Hepatocyte (in vitro differentiated cells): Measurements from ENCODE around the gene STYK1. TPM values are rescaled to one million over a fixed set of nuclear protein-coding genes. Genes with fewer than 3 reads are reported as not detected.
"Not testable (repeated sequence)": the region's sequence is repeated elsewhere in the genome, so short reads cannot be mapped to it uniquely, and the experiment has no call there.

Experiments used
- DNase-seq: peaks from one replicate; pipeline ENCODE4 v3.0.0-alpha.2; 2016; ENCODE audit warnings: low spot score
- H2AFZ ChIP-seq: fragments of 200-600 bp; sonication (generic); 2 replicates; pipeline ENCODE4 v1.6.0; 2016; ENCODE audit warnings: antibody characterized with exemption, mild to moderate bottlenecking
- H3K27ac ChIP-seq: fragments of 200-600 bp; sonication (generic); 2 replicates; pipeline ENCODE4 v1.5.1; 2016; ENCODE audit warnings: mild to moderate bottlenecking
- H3K27me3 ChIP-seq: fragments of 200-600 bp; sonication (generic); 2 replicates; pipeline ENCODE4 v1.6.1; 2016
- H3K36me3 ChIP-seq: fragments of 200-600 bp; sonication (generic); replicated peaks from 2 replicates; pipeline ENCODE4 v1.5.1; 2016; ENCODE audit warnings: low read depth; ENCODE audit not compliant: insufficient read depth
- H3K4me1 ChIP-seq: fragments of 200-600 bp; sonication (generic); 2 replicates; pipeline ENCODE4 v1.5.1; 2016; ENCODE audit warnings: mild to moderate bottlenecking, moderate library complexity; ENCODE audit not compliant: insufficient read depth
- H3K4me2 ChIP-seq: fragments of 200-600 bp; sonication (generic); 2 replicates; pipeline ENCODE4 v1.6.0; 2016
- H3K4me3 ChIP-seq: fragments of 200-600 bp; sonication (generic); 2 replicates; pipeline ENCODE4 v1.5.1; 2016; ENCODE audit warnings: mild to moderate bottlenecking
- H3K79me2 ChIP-seq: fragments of 200-600 bp; sonication (generic); 2 replicates; pipeline ENCODE4 v1.6.0; 2017; ENCODE audit warnings: mild to moderate bottlenecking
- H3K9me2 ChIP-seq: fragments of 200-600 bp; sonication (generic); replicated peaks from 2 replicates; pipeline ENCODE4 v1.6.0; 2017; ENCODE audit warnings: mild to moderate bottlenecking; ENCODE audit not compliant: insufficient read depth
- H3K9me3 ChIP-seq: fragments of 200-600 bp; sonication (generic); 2 replicates; pipeline ENCODE4 v1.5.1; 2016; ENCODE audit warnings: low read depth, mild to moderate bottlenecking
- H4K20me1 ChIP-seq: fragments of 200-600 bp; sonication (generic); 2 replicates; pipeline ENCODE4 v1.6.0; 2016; ENCODE audit warnings: mild to moderate bottlenecking; ENCODE audit not compliant: insufficient read depth, poor library complexity, severe bottlenecking
- EZH2 ChIP-seq: fragments of 200-600 bp; sonication (generic); IDR thresholded peaks from 2 replicates; pipeline ENCODE4 v1.6.1; 2016; ENCODE audit warnings: antibody characterized with exemption, mild to moderate bottlenecking, borderline replicate concordance
- EZH2phosphoT487 ChIP-seq: fragments of 200-600 bp; sonication (generic); IDR thresholded peaks from one replicate; pipeline ENCODE4 v1.6.1; 2018; ENCODE audit warnings: antibody characterized with exemption, mild to moderate bottlenecking, low read depth, moderate library complexity; ENCODE audit not compliant: unreplicated experiment, severe bottlenecking
- WGBS: methylation state at CpG from one replicate; pipeline ENCODE4 v1.1.6; 2016; ENCODE audit warnings: low lambda C conversion rate; ENCODE audit errors: missing lambda C conversion rate; 5-methylcytosine and 5-hydroxymethylcytosine counted together
- polyA plus RNA-seq: library from polyadenylated mRNA; unstranded; fragments of >200 nt; fragmentation: Nextera tagmentation; extraction: Ambion mirVana; gene quantifications from 2 replicates; pipeline ENCODE4 v1.2.1, GENCODE V29; 2016
- total RNA-seq: library from RNA; depleted of rRNA; stranded (reverse); fragments of >200 nt; gene quantifications from 2 replicates; pipeline ENCODE4 v1.2.3, GENCODE V29; 2014
- TF ChIP-seq, protein P1 (sequence below): fragments of 200-600 bp; sonication (generic); IDR thresholded peaks from 2 replicates; pipeline ENCODE4 v1.5.1; 2016; ENCODE audit warnings: antibody characterized with exemption, mild to moderate bottlenecking; ENCODE audit not compliant: poor library complexity

Gene STYK1
- total and polyA plus RNA-seq, 2 experiments from 2014 or later, result 0.58 to 3.6 TPM

DNA sequence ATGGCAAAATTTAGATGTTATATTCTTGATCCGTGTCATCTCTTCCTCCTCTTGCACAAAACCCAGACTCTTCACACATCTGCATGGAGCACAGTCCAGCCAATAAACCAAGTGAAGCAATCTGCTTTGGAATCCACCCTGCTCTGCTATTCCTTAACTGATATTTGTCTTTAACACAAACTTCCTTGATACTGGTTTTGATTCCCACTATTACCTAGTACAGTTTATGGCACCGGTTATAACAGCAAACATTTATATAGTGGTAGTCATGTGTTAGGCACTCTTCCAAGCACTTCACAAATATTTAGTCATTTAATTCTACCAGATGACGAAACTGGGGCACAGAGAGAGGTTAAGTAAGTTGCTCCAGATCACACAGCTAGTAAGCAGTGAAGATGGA, 12.5 kb downstream of the STYK1 start:
- Histone ChIP-seq H3K27me3 (no peaks in the 10 kb centered on the region), H3K4me2 (no peak overlapping the region), H3K4me1 (no peaks in the 10 kb centered on the region), H3K9me2 (no peaks in the 10 kb centered on the region), H3K4me3 (no peak overlapping the region), H2AFZ (no peak overlapping the region), H3K27ac (no peak overlapping the region), H3K79me2 (no peaks in the 10 kb centered on the region), H3K9me3 (no peaks in the 10 kb centered on the region), H3K36me3 (no peaks in the 10 kb centered on the region), H4K20me1 (no peaks in the 10 kb centered on the region)
- DNase-seq, result no peak
- TF ChIP-seq EZH2phosphoT487, result no peak
- TF ChIP-seq, protein P1, sequence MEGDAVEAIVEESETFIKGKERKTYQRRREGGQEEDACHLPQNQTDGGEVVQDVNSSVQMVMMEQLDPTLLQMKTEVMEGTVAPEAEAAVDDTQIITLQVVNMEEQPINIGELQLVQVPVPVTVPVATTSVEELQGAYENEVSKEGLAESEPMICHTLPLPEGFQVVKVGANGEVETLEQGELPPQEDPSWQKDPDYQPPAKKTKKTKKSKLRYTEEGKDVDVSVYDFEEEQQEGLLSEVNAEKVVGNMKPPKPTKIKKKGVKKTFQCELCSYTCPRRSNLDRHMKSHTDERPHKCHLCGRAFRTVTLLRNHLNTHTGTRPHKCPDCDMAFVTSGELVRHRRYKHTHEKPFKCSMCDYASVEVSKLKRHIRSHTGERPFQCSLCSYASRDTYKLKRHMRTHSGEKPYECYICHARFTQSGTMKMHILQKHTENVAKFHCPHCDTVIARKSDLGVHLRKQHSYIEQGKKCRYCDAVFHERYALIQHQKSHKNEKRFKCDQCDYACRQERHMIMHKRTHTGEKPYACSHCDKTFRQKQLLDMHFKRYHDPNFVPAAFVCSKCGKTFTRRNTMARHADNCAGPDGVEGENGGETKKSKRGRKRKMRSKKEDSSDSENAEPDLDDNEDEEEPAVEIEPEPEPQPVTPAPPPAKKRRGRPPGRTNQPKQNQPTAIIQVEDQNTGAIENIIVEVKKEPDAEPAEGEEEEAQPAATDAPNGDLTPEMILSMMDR, result no peak
- TF ChIP-seq EZH2, result no peak
- WGBS, result 65% methylated on average over 3 of the region's 3 CpGs

DNA sequence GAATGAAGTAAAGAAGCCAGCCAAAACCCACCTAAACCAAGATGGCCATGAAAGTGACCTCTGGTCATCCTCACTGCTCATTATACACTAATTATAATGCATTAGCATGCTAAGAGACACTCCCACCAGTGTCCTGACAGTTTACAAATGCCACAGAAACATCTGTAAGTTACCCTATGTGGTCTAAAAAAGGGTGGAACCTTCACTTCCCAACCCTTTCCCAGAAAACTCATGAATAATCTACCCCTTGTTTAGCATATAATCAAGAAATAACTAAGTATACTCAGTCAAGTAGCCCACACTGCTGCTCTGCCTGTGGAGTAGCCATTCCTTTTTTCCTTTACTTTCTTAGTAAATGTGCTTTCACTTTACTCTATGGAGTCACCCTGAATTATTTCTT, 19.8 kb downstream of the STYK1 start:
- Histone ChIP-seq H2AFZ (no peak overlapping the region), H4K20me1 (no peaks in the 10 kb centered on the region), H3K9me3 (no peaks in the 10 kb centered on the region)

DNA sequence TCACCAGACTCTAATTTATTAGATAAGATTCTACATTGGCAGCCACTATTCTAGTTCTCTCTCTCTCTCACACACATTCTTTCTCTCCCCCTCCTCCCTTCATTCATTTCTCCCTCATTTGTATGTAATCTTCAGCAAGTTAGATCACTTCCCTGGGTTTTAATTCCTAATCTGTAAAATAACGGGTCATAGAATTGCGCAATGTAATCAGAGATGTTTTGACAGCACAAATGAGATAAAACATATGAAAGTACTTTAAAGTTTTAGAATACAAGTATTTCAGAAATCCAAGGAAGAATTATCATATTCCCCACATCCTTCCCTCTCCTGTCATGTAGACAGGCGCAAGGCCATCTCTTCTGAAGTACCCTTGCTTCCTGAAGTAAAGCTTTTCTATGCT, 21.7 kb downstream of the STYK1 start:
- no peak for DNase-seq
- no peak for TF ChIP-seq EZH2phosphoT487
- TF ChIP-seq EZH2, result no peak
- TF ChIP-seq, protein P1, result no peak
- 84% methylated on average over 3 of the region's 3 CpGs for WGBS

More for the DNA sequence above, 19.8 kb downstream of the STYK1 start:
- DNase-seq, result no peak
- Histone ChIP-seq H3K4me3 (no peak overlapping the region), H3K4me2 (no peak overlapping the region), H3K27ac (no peak overlapping the region), H3K4me1 (no peaks in the 10 kb centered on the region), H3K27me3 (no peaks in the 10 kb centered on the region), H3K36me3 (no peaks in the 10 kb centered on the region), H3K9me2 (no peaks in the 10 kb centered on the region), H3K79me2 (no peaks in the 10 kb centered on the region)
- TF ChIP-seq, protein P1, result no peak
- TF ChIP-seq EZH2 (no peak), EZH2phosphoT487 (no peak)

DNA sequence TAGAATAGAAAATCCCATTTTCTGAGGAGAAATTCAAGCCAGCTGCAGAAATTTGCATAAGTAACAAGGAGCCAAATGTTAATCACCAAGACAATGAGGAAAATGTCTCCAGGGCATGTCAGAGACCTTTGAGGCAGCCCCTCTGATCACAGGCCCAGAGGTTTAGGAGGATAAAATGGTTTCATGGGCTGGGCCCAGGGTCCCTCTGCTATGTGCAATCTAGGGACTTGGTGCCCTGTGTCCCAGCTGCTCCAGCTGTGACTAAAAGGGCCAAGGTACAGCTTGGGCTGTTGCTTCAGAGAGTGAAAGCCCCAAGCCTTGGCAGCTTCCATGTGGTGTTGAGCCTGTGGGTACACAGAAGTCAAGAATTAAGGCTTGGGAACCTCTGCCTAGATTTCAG, 27.3 kb downstream of the STYK1 start:
- not testable (repeated sequence) for H3K27me3 ChIP-seq, H3K36me3 ChIP-seq, H3K9me3 ChIP-seq, H3K9me2 ChIP-seq, H3K79me2 ChIP-seq, H3K27ac ChIP-seq, H3K4me2 ChIP-seq, H4K20me1 ChIP-seq, H2AFZ ChIP-seq, H3K4me1 ChIP-seq, DNase-seq, H3K4me3 ChIP-seq

More for the DNA sequence above, 21.7 kb downstream of the STYK1 start:
- H3K27me3 ChIP-seq, result no peaks in the 10 kb centered on the region
- H3K4me1 ChIP-seq, result no peaks in the 10 kb centered on the region
- no peaks in the 10 kb centered on the region for H4K20me1 ChIP-seq
- no peaks in the 10 kb centered on the region for H3K79me2 ChIP-seq
- H2AFZ ChIP-seq, result no peak overlapping the region
- H3K36me3 ChIP-seq, result no peaks in the 10 kb centered on the region
- H3K4me2 ChIP-seq, result no peak overlapping the region
- no peak overlapping the region for H3K27ac ChIP-seq
- H3K9me2 ChIP-seq, result no peaks in the 10 kb centered on the region
- H3K4me3 ChIP-seq, result no peak overlapping the region
- no peaks in the 10 kb centered on the region for H3K9me3 ChIP-seq
